Stimulated activated CD8-positive, alpha-beta memory T cell treated with anti-CD3 and anti-CD28 coated beads, Interleukin-7, amount 100 ng/mL, for 1 hour (primary cell): ENCODE data around the gene CHRNA3.
A peak's percentile ranks its signal among the peaks of the same experiment; 100 is the strongest.

Experiments
- DNase-seq, 2 donors: peaks; one replicate each; pipeline ENCODE4 v3.0.0-alpha.2; 2020; ENCODE audit warnings: low read depth in 2 of 2

Gene CHRNA3

DNA sequence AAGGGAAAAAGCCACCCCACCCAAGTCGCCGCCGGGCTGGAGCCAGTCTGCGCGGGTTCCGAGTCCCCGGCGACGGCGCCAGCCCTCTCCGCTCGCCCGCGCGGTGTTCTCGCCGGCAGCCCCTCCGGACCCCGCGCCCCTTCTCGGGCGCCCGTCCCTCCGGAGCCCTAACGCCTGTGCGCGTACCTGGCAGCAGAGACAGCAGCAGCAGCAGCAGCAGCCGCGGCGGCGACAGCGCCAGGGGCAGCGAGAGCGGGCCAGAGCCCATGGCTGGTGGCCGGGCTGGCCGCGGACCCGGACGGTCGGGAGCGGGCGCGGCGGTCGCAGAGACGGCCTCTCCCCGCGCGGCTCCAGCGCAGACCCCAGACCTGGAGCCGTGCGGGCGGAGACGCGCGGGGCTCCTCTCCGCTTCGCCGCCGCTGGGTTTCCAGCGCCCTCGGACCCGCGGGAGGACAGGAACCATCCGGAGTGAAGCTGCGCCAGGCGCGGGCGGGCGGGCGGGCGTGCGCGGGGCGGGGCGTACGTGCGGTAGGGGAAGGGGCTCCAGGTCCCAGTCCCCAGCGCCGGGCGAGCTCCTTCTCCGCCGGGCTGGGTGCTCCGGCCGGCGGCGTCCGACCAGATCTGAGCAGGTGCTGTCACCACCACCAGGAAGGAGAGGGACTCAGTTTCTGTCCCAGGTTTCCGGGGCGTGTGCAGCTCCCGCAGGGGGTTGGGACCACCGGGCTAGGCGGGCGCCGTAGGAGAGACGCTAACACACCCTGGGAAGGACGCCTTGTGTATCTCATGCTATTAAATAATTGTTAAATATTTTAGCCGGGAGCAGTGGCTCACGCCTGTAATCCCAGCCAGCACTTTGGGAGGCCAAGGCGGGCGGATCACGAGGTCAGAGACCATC lies at the start of gene CHRNA3:
Gene CHRNA3 (minus strand): TSS at position 470 of the 895 bp plus-strand sequence. CDS start 202 bp downstream, at position 268.
- no peak for DNase-seq

GRCh38 chr15:78668987-78669386 lies 48.2 kb upstream of the CHRNA3 start:
- no peak for DNase-seq

DNA sequence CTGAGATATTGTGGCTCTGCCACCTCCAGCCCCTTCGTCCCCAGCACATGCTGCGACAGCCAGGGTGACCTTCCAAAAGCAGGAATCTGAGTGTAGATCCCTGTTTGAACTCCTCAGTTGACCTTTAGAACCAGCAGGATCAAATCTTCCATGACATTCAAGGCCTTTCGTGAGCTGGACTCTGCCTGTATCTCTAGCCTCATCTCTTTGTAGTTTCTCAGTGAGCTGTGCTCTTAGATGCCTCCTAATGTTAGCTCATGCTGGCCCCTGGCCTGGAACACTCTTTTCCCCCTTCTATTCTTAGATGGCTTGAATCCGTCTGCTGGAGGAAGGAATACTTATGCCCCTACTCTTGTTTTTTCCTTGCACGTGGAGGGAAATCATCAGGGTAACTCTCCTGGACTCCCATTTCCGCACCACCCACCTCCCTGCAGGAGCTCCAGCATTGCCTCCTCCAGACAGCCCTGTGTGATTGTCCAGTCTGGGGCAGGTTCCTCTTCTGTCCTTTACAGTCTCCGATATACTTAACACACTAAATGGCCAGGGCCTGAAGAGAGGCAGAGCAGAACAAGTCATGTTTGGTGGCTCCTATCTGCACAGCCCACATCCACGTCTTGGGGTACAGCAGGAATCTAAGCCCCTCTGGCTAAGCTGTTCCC lies 46.9 kb upstream of the CHRNA3 start:
- no peak for DNase-seq

GRCh38 chr15:78666010-78666409 lies 45.2 kb upstream of the CHRNA3 start:
- no peak for DNase-seq

DNA sequence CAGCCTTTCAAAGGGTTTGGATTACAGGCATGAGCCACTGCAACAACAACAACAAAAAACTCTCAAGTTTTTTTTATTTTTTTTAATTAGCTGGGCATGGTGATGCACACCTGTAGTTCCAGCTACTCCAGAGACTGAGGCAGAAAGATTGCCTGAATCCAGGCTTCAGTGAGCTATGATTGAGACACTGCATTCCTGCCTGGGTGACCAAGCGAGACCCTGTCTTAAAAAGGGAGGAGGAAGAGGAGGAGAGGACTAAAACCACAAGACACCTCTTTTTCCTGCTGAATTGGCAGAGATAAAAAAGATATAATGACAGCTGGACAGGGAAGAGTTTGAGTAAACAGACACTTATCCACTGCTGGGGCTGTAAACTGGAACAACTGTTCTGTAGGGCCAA lies 42.9 kb upstream of the CHRNA3 start:
- DNase-seq, result no peak

DNA sequence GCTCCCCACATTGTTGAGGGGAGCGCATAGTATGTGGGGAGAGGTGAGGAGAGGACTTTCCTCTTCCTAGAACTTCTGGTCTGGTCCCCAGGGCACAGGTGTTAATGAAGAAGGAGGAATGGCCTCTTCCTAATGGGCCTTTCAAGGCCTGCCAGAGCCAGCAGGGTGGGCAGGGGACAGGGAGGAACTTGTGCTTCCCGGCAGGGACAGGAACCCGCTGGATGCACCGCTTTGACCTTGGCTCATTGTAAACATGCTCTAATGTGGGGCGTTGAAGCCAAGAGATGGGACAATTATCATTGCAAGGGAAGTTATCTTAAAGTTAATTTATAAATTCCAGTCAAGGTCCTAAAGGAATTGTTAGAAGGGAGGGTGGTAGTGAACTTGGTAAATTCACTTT lies 41.2 kb upstream of the CHRNA3 start:
- no peak for DNase-seq

DNA sequence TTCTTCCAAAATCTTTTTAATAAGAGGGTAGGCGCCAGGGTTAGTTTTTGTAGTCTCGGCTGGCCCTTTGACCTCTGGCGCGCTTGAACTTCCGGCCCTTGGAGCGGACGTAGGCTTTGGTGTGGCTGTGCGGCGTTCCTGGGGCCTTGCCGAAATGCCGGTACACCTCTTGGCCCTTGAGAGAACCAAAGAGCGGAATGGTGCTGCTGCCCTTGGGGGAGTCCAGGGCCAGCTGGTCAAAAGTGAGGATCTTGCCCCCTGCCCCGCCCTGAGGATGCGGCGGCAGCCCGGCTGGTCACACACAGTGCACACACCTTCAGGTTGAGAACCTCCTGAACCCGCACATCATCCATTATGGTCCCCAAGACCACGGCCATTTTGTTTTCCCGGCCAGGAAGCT lies 40.2 kb upstream of the CHRNA3 start:
- no peak for DNase-seq

GRCh38 chr15:78660584-78660983 lies 39.8 kb upstream of the CHRNA3 start:
- no peak for DNase-seq

GRCh38 chr15:78658823-78659222 lies 38.0 kb upstream of the CHRNA3 start:
- DNase-seq, result no peak

DNA sequence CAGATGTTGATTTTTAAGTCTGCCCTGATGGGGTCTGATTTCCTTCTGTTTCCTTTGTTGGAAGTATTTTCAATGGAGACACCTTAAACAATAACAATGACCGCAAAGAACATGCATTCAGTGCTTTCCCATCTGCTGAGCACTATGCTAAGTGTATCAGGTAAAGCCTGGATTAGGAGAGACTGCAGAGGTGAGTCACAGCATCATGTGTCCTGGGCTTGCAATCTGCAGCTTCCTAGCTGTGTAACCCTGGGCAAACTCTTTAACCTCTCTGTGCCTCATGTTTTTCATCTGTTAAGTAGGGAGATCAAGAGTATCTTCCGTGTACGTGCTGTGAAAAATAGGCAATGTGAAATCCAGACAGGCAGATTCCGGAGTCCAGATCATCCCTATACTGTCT lies 33.5 kb upstream of the CHRNA3 start:
- DNase-seq, result no peak

- DNase-seq, result no peak
Measured at GRCh38 chr15:78651930-78652615, 31.3 kb upstream of the CHRNA3 start.

GRCh38 chr15:78651007-78651406 lies 30.2 kb upstream of the CHRNA3 start:
- DNase-seq, result no peak

DNA sequence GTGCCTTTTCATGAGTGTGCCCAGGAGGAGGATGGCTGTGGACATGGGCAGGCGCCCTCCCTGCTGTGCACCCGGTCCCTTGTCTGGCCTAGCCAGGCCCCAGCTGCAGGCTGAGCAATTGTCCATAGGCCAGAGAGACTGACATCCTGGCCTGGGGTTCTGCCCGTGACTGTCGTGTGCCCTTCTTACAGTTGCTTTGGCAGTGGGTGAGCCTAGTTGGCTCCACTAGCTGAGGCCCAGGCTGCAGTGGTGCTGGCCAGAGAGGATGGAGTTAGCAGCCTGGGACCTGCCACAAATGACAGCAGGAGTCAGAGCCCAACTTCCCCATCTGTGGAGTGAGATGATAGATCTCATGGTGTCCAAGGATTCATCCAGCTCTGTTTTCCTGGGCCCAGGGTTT lies 29.2 kb upstream of the CHRNA3 start:
- DNase-seq, result no peak

DNA sequence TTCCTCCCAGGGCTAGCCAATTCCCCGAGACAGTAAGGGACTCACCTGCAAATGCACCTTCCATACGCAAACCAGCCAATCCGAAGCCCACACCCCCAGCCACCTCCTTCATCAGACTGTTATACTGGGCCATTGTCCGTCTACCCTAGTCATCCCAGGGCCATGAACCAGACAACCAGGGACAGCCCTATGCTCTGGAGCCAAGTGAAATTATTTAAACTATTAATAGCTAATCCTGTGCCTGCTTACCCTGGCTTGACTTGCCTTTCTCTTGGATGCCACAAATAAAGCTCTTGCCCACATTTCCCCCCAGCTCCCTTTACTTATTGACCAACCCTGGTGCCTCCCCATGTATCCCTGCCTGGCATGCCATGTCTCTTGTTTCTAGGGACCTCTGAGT lies 24.2 kb upstream of the CHRNA3 start:
- no peak for DNase-seq

- DNase-seq, result no peak
Measured at GRCh38 chr15:78642331-78642730, 21.5 kb upstream of the CHRNA3 start.

GRCh38 chr15:78641749-78642275 lies 21.0 kb upstream of the CHRNA3 start:
- DNase-seq, result no peak

GRCh38 chr15:78641102-78641748 lies 20.4 kb upstream of the CHRNA3 start, which contains the start of gene CHRNB4:
Gene CHRNB4 (minus strand): TSS chr15:78641210. CDS start chr15:78641133, 77 bp downstream.
- no peak for DNase-seq

GRCh38 chr15:78640527-78641101 lies 19.8 kb upstream of the CHRNA3 start:
- DNase-seq, result no peak

DNA sequence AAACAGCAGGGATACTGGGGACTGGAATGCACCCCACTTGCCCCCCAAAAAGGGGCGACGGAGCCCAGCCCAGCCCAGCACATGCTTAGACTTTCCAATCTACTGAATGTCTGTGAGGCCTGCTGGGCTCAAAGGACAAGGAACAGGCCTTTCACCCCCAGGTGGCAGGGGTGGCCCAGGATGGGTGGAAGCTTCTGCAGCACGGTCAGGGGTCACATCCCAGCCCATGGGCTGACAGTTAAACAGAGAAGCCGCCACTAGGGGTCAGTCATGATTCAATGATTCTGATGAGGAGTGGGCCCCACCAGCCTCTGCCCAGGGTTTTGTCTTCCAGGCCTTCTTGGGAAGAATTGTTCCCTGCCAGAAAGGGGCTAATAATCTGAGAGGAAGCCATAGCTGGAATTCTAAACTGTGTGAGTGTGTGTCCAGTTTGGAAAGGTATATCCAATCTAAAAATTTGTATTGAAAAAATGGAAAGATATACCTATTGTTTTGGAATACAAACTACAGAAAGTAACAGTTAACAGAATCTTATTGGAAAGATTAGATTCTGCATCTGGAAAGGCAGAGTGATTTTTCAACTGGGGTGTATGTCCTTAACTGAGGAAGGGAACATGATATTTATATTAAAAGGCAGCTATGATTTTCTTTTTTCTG lies 18.0 kb upstream of the CHRNA3 start:
- peak in 1 of 2 donors; percentile 15 for DNase-seq

GRCh38 chr15:78637776-78638435 lies 17.1 kb upstream of the CHRNA3 start:
- DNase-seq, result no peak
